ENCODE data around the gene CDC37.
A peak's percentile ranks its signal among the peaks of the same experiment; 100 is the strongest.
"Not testable (repeated sequence)": the region's sequence is repeated elsewhere in the genome, so short reads cannot be mapped to it uniquely, and the experiment has no call there.

CDC37 gene

DNA sequence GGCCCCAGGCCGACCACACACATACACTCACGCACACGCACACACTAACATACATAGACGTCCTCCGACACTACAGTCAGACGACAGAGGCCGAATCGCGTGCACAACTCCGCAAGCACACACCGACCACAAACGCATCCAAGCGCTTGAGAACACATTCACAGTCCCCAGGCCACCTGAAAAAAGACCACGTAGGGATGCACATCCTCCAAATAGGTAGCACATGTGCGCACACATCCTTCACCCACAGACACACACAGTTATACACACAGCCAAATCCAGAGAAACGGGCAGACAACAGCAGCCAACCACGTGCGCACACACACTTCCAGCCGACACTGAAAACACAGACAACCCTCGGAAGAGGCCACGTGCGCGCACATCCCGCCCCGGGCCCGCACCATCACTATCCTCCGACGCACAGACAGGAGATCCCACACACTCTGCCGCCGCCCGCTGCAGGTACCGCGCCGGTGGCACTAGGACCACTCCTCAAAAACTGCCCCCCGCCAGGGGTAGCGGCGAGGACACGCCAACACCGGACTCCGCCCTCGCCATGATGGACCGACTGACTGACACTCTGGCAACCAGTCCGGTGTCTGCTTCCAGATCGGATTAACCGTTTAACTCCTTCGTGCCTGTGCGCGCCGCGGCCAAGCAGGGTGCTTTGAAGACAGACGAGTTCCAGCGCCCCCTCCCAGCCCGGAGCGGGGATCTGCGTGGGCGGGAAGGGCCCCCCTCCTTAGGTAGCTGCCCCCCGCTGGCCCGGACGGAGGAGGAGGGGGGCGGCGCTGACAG lies 16.5 kb upstream of the CDC37 start:
- ATAC-seq = peak; percentile 16 to 18

DNA sequence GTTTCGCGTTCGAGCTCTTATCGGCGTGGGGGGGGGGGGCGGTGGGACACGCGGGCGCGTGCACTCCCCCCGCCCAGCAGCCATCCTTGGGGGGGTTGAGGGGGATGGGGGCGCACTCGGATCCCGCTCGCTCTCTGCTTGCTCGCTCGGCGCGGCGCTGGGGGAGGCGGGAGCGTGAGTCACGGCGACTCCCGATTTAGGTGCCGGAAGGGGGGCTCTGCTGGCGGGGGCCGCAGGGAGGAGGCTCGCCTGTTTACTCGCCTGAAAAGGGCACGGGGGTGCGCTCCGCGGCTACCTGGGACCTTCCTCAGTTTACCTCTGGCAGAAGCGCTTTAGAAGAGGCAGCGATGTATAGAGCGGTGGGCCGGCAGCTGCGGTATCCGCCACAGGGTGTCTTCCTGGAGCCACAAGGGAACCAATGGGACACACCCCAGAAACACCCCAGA lies 15.9 kb upstream of the CDC37 start:
- ATAC-seq = no peak

DNA sequence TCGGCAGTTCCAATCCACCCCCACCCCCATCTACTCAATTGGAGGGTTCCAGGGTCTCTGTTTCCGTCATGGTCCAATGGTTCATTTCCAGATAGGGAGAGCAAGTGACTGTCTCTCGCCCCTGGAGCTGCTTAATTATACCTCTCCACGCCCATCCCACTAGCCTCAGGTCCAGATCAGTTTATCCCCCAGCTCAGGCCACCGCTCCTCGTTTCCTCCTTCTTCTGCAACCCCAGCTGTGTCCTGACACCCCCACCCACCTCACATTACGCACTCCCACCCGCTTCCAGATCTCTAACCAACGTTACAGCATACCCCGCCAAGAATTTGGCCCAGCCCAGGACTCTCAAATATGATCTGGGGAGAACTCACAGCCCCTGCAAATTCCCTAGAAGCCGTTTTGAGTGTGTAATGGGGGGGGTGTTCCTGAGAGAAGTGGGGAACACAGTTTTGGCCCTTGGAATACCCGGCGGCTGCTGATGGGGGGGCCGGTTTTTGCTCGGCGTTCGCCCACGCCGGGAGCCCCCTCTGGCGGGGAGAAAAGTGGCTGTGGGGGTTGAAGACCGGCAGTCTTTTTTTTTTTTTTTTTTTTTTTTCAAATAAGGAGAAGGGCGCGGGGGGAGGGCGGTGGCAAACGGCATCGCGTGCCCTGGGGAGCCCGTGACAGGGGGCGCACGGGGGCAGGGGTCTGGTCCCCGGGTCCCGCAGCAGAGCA lies 15.3 kb upstream of the CDC37 start:
- no peak for ATAC-seq

DNA sequence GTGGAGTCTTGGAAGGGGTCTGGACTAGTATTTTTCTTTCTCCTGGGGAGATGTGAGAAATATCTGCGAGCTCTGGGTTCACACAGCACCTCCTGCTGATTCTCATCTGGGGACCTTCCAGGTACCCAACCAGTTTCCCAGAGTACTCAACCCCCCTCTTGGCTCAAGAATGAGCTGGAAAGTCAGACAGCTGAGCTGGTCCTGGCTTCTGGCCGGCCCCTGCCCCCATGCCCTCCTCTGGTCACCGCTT lies 14.8 kb upstream of the CDC37 start:
- no peak for ATAC-seq

DNA sequence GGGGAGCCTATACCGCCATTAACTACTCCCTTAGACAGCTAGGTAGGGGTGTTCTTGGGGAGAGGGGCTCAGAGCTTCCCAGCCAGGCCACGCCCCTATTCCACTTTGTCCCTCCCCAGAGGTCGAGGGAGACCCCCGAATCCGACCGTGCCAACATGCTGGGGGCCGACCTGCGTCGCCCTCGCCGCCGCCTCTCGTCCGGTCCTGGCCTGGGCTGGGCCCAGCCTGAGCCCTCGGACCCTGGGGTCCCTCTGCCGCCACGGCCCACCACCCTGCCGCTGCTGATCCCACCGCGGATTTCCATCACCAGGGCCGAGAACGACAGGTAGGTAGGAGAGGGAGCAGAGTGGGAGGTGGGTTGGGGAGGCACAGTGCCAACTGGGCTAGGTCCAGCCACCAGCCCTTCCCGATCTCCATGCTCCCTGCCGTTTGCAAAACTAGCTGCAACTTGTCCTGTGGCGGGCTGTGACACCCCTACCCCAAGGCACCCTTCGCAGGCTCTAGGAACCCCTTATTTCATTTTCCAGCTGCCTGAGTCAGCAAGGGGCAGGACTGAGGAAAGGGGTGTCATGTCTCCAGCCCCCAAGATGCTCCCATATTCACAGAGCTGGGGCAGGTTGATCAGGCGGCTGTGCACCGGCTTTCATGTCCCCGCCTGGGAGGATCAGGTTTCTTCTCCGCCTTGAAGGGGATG lies 14.3 kb upstream of the CDC37 start:
- ATAC-seq = no peak

DNA sequence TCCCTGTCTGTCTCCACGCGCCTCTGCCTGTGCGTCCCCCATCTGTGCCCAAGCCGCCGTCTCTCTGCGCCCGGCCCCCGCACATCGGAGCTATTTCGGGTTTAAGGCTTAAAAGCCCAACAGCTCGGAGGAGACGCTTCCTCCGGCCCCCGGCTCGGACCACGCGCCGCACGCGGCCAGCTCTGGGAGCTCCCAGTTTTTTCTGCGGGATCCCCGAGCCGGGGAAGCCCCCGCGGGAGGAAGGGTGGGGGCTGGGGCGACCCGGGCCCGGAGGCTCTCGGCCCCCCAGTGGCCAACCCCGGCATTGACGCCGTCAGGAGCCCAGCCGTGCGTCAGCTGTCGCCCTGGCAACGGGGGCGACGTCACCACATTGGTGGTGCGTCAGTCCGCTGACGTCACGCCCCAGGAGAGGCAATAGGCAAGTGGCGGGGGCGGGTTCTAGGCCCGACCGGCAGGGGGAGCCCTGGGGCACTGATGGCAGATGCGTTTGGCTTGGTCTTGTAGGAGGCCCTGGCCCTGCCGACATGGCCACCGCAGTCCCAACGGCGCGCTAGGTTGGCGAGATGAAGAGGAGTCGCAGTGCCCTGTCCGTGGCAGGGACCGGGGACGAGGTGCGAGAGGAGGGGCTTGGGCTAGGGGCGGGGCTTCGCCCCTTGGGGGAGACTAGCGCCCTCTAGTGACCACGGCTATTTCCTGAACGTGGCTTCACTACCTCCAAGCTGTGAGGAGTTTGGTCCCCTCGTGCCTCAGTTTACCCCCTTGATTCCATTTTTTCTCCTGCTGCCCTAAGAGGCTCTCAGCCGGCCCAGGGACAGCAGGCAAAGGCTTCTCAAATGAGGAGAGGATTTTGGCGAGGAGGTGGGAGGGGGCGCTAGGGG lies 13.3 kb upstream of the CDC37 start:
- peak; percentile 56 to 59 for ATAC-seq

DNA sequence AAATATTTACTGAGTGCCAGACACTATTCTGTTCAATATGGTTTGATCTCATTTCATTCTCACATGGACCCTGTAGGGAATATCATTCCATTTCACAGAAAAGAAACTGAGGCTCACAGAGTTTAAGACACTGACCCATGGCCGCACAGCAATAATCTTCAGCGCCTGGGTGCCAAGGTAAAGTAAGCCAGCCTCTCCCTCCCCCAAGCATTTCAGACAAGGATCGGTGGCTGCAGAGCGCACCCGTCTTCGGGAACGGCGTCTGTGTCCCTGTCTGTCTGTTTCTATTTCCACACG lies 12.7 kb upstream of the CDC37 start:
- no peak for ATAC-seq

DNA sequence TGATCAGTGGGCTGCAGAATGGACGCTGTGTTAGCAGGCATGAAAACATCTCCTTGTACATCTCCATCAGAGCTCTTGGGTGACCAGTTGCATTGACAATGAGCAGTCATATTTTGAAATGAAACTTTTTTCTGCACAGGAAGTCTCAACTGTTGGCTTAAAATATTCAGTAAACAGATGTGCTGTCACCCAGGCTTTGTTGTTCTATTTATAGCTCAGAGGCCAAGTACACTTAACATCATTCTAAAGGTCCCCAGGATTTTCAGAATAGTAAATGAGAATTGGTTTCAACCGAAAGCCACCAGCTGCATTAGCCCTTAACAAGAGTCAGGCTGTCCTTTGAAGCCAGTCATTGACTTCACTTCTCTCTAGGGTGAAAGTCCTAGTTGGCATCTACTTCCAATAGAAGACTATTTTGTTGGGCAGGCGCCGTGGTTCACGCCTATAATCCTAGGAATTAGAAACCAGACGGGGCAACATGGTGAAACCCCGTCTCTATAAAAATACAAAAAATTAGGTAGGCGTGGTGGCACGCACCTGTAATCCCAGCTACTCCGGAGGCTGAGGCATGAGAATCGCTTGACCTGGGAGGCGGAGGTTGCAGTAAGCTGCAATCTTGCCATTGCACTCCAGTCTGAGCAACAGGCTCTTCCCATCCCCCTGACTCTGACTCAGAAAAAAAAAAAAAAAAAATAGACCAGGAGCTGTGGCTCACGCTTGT lies 9.1 kb upstream of the CDC37 start:
- peak; percentile 59 for ATAC-seq

DNA sequence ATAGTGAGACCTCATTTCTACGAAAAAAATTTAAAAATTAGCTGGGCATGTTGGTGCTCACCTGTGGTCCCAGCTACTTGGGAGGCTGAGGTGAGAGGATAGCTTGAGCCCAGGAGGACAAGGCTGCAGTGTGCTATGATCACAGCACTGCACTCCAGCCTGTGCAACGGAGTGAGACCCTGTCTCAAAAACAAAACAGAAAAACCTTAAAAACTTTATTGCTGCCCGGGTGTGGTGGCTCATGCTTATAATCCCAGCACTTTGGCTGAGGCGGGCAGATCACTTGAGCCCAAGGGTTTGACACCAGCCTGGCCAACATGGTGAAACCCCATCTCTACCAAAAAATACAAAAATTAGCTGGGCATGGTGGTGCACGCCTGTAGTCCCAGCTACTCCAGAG lies 7.9 kb upstream of the CDC37 start:
- ATAC-seq = not testable (repeated sequence)

DNA sequence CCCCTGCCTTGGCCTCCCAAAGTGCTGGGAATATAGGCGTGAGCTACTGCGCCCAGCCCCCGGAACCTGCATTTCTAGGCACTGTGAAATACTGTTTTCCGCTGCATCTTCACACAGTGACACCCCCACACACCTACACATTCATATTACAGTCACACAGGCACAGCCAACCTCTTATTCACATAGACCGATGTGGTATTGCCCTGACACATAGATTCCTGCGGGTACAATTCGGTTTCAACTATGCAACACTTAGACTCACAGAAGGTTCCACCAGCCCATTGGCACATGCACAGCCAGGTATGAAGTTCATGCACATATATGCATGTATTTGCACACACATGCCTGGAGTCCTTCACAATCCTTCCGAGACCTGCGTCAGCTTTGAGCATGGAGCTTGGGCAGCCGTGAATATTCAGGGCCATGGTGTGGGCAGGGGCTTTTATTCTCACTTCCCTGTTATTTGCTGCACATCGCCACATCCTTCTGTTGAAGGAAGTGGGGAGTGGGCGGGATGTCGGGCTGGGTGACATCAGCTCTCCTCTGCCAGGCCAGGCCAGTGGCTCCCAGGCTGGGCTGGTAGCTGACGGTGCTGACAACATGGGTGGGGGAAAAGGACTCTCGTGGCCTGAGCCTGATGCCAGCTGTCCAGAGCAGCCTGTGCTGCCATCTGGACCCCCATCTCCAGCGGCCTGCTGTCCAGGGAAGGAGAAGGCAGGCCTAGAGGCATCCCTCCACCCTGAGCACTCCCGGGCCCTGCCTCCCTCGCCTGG lies 5.4 kb upstream of the CDC37 start:
- peak; percentile 68 to 73 for ATAC-seq

DNA sequence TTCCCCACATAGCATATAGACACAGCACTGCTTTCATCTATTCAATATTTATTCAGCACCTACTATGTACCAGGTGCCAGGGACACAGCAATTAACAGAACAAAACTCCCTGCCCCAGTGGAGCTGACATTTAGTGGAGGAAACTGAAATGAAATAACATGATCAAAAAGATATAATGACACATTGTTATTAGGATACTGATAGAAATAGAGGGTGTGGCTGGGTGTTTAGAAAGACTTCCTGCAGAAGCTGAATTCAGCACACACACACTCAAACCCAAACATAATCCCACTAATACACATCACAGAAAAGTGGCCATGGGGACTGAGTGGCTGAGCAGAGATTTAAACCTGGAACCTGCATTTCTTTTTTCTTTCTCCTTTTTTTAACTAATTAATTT lies 3.8 kb upstream of the CDC37 start:
- ATAC-seq = no peak

DNA sequence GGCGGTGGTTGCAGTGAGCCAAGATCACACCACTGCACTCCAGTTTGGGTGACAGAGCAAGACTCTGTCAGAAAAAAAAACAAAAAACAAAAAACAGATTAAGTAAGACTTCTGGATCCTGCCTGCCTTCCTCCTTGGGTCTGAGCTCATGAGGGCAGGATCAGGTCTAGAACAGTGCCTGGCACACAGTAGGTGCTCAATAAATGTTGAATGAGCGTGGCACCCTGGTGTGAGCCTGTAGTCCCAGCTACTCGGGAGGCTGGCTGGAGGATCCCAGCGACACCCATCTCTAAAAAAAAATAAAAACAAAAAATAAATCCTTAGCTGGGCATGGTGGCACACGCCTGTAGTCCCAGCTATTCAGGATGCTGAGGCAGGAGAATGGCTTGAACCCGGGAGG lies 2.8 kb upstream of the CDC37 start:
- no peak for ATAC-seq

DNA sequence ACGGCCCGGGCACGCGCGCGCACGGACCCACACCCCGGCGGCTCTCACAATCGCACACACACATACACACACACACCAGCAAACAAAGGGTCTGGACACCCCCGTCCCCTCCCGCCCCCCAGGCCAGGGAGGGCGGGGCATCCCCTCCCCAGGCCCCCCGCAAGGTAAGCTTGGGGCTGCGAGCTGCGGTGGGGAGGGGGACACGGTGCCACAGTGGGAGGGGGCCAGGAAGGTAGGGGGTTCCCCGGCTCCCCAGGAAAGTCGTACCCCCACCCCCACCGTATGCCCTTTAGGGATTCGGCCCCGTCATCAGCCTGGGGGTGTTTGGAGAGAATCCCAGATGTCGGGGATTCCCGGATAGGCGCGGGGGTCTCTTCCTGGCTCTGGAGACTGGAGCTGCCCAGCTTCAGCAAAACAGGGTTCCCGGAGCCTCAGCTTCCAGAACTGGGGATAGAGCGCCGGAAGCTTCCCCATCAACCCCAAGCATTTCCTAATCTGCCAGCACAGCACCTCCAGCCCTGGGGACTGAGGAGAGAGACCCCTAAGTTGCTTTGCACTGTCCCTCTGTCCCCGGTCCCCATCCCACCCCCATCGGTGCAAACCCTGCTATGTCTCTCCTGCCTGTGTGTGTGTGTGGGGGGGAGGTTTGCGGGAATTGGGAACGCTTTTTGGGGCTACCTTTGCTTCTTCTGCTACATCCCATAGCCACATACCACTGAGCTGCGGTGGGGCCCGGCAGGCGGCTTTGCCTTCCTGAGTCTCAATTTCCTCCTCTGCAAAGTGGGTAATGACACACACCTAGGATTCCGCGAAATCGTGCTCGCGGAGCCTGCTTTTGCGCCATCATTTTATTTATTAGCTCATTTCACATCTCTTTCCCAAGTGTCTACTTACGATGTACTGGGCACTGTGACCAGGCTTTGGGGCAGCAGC lies 1.8 kb upstream of the CDC37 start:
- ATAC-seq = no peak

DNA sequence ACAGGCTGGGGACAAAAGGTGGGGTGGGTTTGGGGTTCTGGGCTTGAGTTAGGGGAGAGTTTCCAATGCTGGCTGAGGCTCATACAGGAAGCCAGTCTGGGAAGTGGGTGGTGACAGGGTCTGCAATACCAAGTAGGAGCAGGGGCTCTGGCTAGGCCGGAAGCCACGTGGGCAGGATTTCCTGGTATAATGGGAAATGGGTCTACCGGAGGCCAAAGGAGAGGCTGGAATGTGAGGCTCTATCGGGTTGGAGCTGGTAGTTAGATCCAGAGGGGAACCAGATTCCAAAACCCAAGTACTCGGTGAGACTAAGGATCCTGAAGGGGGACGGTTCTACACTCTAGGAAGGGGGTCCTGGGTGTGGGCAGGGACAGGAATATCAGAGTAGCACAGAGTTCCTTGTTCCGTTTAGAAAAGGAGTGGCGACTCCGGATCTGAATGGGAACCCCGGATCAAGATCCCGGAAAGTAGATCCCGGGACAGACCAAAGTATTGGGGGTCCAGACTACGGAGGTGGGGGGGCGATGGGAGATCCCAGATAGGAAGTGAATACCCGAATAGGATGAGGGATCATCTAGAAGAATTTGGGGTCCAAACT lies 802 bp downstream of the CDC37 start:
- ATAC-seq = no peak

DNA sequence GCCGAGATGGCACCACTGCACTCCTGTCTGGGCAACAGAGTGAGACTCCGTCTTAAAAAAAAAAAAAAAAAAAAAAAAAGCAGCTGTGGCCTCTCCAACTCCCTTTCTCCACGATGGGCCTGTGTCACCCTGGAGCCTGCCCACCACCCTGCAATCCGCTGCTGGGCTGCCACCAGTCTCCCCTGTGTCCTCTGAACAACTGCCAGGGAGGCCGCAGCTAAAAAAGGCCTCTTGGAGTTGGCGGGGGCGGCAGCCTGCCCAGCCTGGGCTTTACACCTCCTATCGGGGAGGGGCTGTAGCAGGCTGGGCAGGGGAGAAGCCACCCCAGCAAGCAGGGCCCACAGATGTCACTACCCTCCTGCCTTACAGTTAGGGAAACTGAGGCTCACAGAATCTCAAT lies 3.5 kb downstream of the CDC37 start:
- no peak for ATAC-seq

DNA sequence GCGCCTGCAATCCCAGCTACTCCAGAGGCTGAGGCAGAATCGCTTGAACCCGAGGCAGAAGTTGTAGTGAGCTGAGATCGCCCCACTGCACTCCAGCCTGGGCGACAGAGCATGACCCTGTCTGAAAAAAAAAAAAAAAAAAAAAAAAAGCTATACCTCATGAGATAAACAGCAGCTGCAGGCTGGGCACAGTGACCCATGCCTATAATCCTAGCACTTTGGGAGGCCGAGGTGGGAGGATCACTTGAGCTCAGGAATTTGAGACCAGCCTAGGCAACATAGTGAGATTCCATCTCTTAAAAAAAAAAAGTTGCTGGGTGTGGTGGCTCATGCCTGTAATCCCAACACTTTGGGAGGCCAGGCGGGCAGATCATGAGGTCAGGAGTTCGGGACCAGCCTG lies 4.0 kb downstream of the CDC37 start:
- ATAC-seq = not testable (repeated sequence)

DNA sequence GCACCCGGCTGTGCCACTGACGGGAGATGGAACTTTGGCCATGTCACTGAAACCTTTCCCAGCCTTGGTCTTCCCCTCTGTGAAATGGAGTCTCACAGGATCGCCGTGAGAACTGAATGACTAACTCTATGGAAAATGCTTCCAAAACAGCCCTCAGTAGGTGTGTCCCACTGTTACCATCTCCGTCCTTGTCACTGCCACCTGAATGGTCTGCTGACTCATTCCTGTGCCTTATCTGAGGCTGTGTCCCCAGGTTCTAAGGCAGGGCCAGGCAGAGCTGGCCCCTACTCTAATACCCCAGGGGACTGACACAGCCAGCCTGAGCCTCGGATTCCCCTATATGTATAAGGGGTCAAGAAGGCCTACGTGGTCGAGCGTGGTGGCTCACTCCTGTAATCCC lies 4.5 kb downstream of the CDC37 start:
- no peak for ATAC-seq

DNA sequence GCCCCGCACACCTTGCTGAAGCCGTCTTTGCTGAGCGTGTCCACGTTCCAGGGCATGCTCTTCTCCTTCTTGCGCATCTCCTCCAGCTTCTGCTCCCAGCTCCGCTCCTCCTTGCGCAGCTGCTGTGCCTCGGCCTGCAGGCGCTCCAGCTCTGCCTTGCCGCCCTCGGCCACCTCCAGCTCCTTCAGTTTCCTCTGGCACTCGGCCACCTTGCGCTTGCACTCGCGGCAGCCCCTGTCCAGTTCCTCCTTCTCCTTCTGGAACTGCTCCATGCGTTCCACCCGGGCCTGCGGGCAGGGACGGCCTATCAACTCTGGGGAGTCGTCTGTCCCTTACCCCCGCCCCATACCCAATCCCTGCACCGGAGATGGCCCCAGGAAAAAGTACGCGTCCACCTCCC lies 7.4 kb downstream of the CDC37 start:
- ATAC-seq = no peak

DNA sequence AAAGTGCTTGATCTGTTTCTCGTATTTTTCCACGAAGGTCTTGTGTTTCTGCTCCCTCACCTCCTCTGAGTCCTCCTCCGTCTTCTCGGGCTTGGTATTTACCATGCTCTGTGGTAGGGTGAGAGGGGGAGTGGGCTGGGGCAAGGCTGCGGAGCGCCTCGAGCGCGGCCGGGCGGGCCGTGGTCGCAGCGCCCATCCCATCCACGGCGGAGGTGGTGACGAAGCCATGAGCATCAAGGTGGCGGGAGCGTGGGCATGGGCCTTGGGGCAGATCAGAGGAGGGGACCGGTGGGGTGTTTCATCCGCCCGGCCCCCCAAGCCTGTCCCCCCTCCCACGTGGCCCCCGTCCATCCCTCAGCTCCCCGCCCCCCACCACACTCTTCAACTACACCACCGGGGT lies 7.9 kb downstream of the CDC37 start:
- ATAC-seq = no peak

DNA sequence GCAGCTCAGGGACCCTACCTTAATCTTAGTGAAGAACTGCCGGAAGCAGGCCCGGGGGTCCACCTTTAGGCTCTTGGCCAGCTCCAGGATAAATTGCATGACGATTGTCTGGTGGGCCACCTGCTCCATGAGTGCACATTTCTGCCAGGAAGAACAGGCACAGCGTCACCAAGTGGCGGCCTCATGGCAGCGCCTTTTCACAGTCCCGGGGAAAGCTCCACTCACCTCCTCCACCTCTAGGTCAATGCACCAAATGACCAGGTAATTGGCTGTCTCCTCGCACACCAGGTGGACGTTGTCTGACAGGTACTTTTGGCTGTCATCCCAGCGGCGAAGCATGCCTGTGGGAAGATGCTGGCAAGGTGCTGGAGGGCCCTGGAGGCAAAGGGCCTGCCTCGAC lies 8.3 kb downstream of the CDC37 start:
- no peak for ATAC-seq

Measured in activated CD4-positive, CD25-positive, alpha-beta regulatory T cell treated with anti-CD3 and anti-CD28 coated beads, Interleukin-2, amount 50 U/mL, for 24 hours (primary cell).